ENCODE data around the gene KIAA0232. TPM values are rescaled to one million over a fixed set of nuclear protein-coding genes. Genes with fewer than 3 reads are reported as not detected.

Gene KIAA0232
- polyA plus RNA-seq, 1 donor from 2014 or later: 57.6 TPM

- no peaks in the 10 kb centered on the region for H4K20me1 ChIP-seq (ENCODE audit: insufficient read depth)
- H2AFZ ChIP-seq (ENCODE audit: low read depth, low read length): no peak overlapping the region
- peaks cover 4% of the 10 kb centered on the region for H3K79me2 ChIP-seq (replicated peaks; ENCODE audit: insufficient read depth, low read length)
- H3K27ac ChIP-seq (ENCODE audit: low read length): no peak overlapping the region
- H3K9me2 ChIP-seq (ENCODE audit: insufficient read depth, low read length): no peaks in the 10 kb centered on the region
- no peak overlapping the region for H3K4me3 ChIP-seq (ENCODE audit: low read length)
- no peaks in the 10 kb centered on the region for H3F3A ChIP-seq (ENCODE audit: insufficient read depth, low read length, poor library complexity, severe bottlenecking)
- no peak overlapping the region for H3K9ac ChIP-seq (ENCODE audit: low read length)
- no peak overlapping the region for H3K4me2 ChIP-seq (ENCODE audit: low read length)
- no peaks in the 10 kb centered on the region for H3K27me3 ChIP-seq (ENCODE audit: insufficient read depth, low read depth, low read length)
- no peaks in the 10 kb centered on the region for H3K9me3 ChIP-seq (ENCODE audit: low read length)
- peaks cover 20% of the 10 kb centered on the region for H3K36me3 ChIP-seq (ENCODE audit: insufficient read depth, low read length)
- TF ChIP-seq EP300 (conservative IDR thresholded peaks at IDR 0.05; ENCODE audit: poor library complexity, severe bottlenecking): no peak
- TF ChIP-seq CTCF (IDR thresholded peaks at IDR 0.05; ENCODE audit: poor library complexity, severe bottlenecking): no peak
- no peak for TF ChIP-seq TAF1 (IDR thresholded peaks at IDR 0.05; ENCODE audit: low read depth)
- TF ChIP-seq MXI1 (conservative IDR thresholded peaks at IDR 0.05; ENCODE audit: poor library complexity, severe bottlenecking): no peak
- no peak for TF ChIP-seq POLR2AphosphoS5 (IDR thresholded peaks at IDR 0.05)
- no peak for TF ChIP-seq SMC3 (conservative IDR thresholded peaks at IDR 0.05; ENCODE audit: poor library complexity)
- no peak for TF ChIP-seq EZH2 (IDR thresholded peaks at IDR 0.05; ENCODE audit: borderline replicate concordance, insufficient read depth, low read length, poor library complexity, severe bottlenecking)
- TF ChIP-seq RAD21 (conservative IDR thresholded peaks at IDR 0.05): no peak
- no peak for TF ChIP-seq REST (IDR thresholded peaks at IDR 0.05; ENCODE audit: borderline replicate concordance)
Measured at GRCh38 chr4:6856391-6856790, 73.9 kb downstream of the KIAA0232 start.

GRCh38 chr4:6857009-6857882 is 74.7 kb downstream of the KIAA0232 start:
- Histone ChIP-seq H3K4me2 (ENCODE audit: low read length) (no peak overlapping the region), H3F3A (ENCODE audit: insufficient read depth, low read length, poor library complexity, severe bottlenecking) (no peaks in the 10 kb centered on the region), H3K4me3 (ENCODE audit: low read length) (no peak overlapping the region), H3K9me2 (ENCODE audit: insufficient read depth, low read length) (no peaks in the 10 kb centered on the region), H3K9me3 (ENCODE audit: low read length) (no peaks in the 10 kb centered on the region), H3K9ac (ENCODE audit: low read length) (no peak overlapping the region), H3K27ac (ENCODE audit: low read length) (no peak overlapping the region), H3K36me3 (ENCODE audit: insufficient read depth, low read length) (peaks cover 20% of the 10 kb centered on the region), H3K27me3 (ENCODE audit: insufficient read depth, low read depth, low read length) (no peaks in the 10 kb centered on the region), H2AFZ (ENCODE audit: low read depth, low read length) (no peak overlapping the region), H3K79me2 (replicated peaks; ENCODE audit: insufficient read depth, low read length) (peaks cover 4% of the 10 kb centered on the region), H4K20me1 (ENCODE audit: insufficient read depth) (no peaks in the 10 kb centered on the region)
- TF ChIP-seq POLR2AphosphoS5 (IDR thresholded peaks at IDR 0.05) (no peak), MXI1 (conservative IDR thresholded peaks at IDR 0.05; ENCODE audit: poor library complexity, severe bottlenecking) (no peak), TAF1 (IDR thresholded peaks at IDR 0.05; ENCODE audit: low read depth) (no peak), SMC3 (conservative IDR thresholded peaks at IDR 0.05; ENCODE audit: poor library complexity) (no peak), EP300 (conservative IDR thresholded peaks at IDR 0.05; ENCODE audit: poor library complexity, severe bottlenecking) (no peak), CTCF (IDR thresholded peaks at IDR 0.05; ENCODE audit: poor library complexity, severe bottlenecking) (no peak), REST (IDR thresholded peaks at IDR 0.05; ENCODE audit: borderline replicate concordance) (no peak), EZH2 (IDR thresholded peaks at IDR 0.05; ENCODE audit: borderline replicate concordance, insufficient read depth, low read length, poor library complexity, severe bottlenecking) (no peak), RAD21 (conservative IDR thresholded peaks at IDR 0.05) (no peak)

Measured in neural cell (in vitro differentiated cells).